CD4-positive, alpha-beta T cell treated with Interleukin-21 for 1 hour (primary cell): Measurements from ENCODE around the gene RASSF7.

Experiments used
- DNase-seq: peaks from one replicate; pipeline ENCODE4 v3.0.0-alpha.2; 2020

Gene RASSF7

GRCh38 chr11:533586-534395 lies 27.0 kb upstream of the RASSF7 start:
- no peak for DNase-seq

GRCh38 chr11:534396-535209 lies 26.2 kb upstream of the RASSF7 start:
- DNase-seq, result peak; percentile 23

- no peak for DNase-seq
Observed at GRCh38 chr11:535210-535518, 25.6 kb upstream of the RASSF7 start.

GRCh38 chr11:535519-536454 lies 25.0 kb upstream of the RASSF7 start, which contains the start of gene HRAS:
Gene HRAS, minus strand, starts transcription at chr11:535576.
- DNase-seq, result peak; percentile 96

GRCh38 chr11:536841-537621 lies 23.7 kb upstream of the RASSF7 start, which contains the start of gene LRRC56:
Gene LRRC56, plus strand, starts transcription at chr11:537527. Its CDS starts 3,158 bp downstream, at chr11:540685.
- peak; percentile 96 for DNase-seq

- no peak for DNase-seq
Observed at GRCh38 chr11:537622-538430, 22.9 kb upstream of the RASSF7 start.

GRCh38 chr11:538431-539051 lies 22.2 kb upstream of the RASSF7 start:
- DNase-seq, result no peak

- no peak for DNase-seq
Observed at GRCh38 chr11:539971-540481, 20.7 kb upstream of the RASSF7 start.

- no peak for DNase-seq
Observed at GRCh38 chr11:540583-541432, 20.0 kb upstream of the RASSF7 start.

- DNase-seq, result no peak
Observed at GRCh38 chr11:541433-541885, 19.3 kb upstream of the RASSF7 start.

GRCh38 chr11:544817-545166 lies 16.0 kb upstream of the RASSF7 start:
- DNase-seq, result no peak

GRCh38 chr11:545171-545570 lies 15.6 kb upstream of the RASSF7 start:
- no peak for DNase-seq

GRCh38 chr11:548700-549603 lies 11.8 kb upstream of the RASSF7 start:
- no peak for DNase-seq

- no peak for DNase-seq
Observed at GRCh38 chr11:550021-550745, 10.6 kb upstream of the RASSF7 start.

- no peak for DNase-seq
Observed at GRCh38 chr11:550746-551085, 10.1 kb upstream of the RASSF7 start.

GRCh38 chr11:551131-551530 lies 9.6 kb upstream of the RASSF7 start:
- no peak for DNase-seq

- no peak for DNase-seq
Observed at GRCh38 chr11:551596-551995, 9.2 kb upstream of the RASSF7 start.
